A204.1 (cell line): Measurements from ENCODE around the gene ALDH1A1.

Experiments used
- FAIRE-seq: peaks from 2 replicates; lab custom pipeline; 2012; peaks lifted over from hg19 to GRCh38; lab: Jason Lieb, UNC

Gene ALDH1A1

DNA sequence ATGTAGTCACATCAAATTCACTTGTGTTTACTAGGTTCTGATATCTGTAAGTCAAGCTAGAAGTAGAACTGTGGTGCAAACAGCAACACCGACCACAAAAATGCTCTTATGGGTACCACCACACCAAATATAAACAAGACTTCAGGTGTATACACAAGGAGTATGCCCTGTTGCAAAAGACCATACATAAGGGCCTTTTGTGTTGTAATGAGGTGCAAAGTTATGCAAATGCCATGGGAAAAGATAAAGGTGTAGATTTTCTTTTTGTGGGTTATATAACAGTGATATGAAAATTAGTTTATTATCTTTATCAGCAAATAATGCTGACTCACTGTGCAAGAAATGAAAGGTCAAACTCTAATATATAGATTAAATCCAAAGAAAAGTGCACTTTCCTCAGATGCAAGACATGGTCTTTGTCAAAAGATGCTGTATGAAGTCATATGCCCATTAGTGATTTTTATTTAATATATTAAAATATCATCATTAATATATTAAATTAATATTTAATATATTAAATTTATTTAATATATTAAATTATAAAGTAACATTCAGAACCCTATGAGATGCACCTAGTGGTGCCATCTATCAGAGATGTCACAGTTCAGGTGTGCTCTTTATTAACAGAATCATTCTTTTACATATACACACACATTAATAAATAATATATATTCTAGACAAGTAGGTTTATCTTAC is 26.7 kb upstream of the ALDH1A1 start:
- FAIRE-seq = no peak

DNA sequence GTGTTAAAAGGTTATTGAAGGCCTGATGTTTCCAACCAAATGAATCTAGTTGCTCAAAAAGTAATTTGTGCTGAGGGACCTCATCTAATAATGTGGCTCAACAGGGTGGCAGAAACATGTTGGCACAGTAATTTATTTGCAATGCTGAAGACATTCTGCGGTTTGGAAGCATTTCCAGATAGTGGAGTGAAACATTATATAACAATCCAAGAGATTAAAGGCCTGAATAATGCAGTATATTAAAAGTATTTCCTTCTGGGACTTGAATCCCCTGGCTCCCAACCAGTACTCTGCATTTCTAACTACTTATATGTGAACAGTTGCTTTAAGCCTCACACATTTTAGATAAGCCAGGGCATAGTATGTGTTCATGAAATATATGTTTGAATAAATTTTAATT is 25.9 kb upstream of the ALDH1A1 start:
- no peak for FAIRE-seq

DNA sequence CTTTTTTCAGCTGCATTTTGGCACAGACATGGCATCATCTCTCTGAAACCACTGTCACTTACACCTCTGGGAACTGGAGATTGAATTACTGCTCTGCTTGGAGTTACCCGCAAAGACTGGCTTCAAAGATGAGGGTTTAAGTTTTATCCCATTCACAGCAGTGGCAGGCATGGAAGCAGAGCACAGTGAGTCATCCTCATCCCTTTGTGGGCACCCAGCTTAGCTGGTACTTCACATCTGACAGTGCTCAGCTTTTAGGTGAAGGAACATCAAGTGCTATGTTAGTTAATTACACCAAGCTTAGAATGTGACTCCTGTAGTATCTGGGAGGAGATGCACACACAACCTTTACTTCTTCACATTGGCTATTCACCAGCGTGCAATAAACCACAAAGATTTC is 24.8 kb upstream of the ALDH1A1 start:
- no peak for FAIRE-seq

DNA sequence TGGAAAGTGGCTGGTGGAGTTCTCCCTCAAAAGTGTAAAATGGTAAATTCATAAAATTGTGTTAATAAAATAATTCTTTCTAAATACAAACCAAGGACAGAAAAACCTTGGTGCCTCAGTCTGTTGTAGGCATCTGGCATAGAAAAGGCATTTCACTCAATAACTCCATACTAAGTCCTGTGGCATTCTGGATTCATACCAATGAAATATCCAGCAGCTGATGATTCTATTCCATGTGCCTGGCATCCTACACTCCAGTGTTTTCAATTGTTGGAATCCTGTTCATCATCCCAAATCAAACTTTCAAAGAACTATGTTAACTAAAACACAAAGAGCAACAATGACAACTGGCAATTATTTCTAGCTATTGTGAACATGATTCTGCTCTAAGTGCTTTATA is 21.6 kb upstream of the ALDH1A1 start:
- no peak for FAIRE-seq

DNA sequence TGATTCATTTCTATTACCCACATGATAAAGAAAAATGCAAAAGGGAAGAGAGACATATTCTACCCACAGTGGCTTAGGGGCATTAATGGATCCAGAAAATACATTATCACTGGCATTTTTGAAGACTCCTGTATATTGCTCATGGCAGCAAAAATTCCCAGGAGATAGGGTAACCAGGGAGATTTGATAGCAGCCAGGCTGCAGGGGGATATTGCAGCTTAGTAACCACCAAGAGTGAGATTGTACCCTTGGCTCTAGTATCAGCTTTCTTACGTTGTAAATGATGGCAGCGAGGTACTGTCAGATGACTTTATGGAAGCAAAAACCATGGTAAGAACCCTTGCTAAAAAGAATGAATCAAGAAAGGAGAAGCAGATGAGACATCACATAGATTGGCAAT is 19.8 kb upstream of the ALDH1A1 start:
- FAIRE-seq = no peak

DNA sequence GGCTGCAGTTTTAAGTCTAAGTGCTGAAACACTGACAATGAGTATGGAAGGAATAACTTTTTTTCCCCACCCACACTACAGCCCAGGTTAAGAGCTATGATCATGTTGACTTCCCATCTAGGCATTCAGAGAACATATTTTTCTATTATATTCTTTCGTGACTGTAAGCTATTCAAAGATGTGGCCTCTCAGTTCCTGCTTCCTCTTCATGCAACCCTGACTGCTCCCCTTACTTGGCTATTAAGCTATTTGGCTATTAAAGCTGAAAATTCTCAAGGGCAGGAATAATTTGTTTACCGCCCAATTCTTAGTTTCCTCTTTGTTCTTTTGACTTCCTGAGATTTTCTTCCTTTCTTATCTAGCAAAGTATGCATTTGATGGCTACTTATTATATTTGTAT is 18.6 kb upstream of the ALDH1A1 start:
- no peak for FAIRE-seq

DNA sequence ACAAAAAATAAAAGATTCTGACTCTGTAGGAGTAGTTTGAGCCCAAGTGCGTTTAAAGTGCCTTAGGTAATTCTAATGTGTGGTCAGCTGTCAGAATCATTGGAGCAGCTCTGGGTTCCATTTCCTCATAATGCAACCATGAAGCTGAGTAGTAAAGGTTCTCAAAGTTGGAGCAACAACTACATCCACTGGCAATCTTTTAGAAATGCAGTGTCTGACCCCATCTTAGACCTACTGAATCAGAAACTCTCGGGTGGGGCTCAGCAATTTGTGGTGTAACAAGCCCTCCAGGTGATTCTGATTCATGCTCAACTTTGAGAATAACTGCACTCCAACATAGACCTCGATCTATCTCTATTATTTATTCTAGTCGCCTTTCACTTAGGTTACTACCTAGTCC is 7.6 kb upstream of the ALDH1A1 start:
- no peak for FAIRE-seq

DNA sequence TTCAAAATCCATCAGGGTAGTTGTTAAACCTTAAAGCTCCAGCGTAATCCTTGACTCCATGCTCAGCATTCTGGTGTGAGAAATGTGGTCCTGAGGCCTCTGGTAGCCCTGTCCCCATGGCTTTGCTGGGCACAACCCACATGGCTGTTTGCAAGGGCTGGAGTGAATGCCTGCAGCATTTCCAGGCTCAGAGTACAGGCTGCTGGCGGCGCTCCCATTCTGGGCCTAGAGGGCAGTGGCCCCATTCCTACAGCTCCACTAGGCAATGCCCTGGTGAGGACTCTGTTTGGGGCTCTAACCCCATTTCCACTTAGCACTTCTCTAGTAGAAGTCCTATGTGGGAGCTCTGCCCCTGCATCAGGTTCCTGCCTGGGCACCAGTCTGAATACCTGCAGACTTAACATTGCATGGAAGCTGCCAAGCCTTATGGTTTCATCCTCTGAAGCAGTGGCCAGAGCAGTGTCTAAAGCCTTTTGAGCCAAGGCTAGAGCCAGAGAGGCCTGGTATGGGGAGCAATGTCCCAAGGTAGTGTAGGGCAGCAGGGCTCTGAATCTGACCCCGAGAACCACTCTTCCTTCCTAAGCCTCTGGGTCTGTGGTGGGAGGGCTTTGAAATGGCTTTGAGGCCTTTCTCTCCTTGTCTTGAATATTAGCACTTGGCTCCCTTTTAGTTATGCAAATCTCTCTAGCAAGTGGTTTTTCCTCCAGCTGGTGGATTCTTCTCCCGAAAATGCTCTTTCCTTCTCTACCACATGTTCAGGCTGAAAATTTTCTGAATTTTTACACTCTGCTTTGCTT is 5.8 kb upstream of the ALDH1A1 start:
- no peak for FAIRE-seq

DNA sequence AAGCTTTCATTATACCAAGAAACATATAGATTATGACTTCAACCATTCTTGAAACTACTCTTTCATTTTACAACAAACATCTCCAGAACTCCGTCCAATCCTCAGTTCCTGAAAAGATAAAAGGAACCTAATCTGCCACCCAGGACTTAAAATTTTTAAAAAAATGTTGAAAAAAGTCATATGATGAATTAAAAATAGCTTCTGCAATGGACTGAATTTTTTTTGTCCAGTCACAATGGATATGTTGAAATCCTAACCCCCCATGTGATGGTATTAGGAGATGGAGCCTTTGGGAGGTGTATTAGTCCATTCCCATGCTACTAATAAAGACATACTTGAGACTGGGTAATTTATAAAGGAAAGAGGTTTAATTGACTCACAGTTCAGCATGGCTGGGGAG is 2.7 kb upstream of the ALDH1A1 start:
- no peak for FAIRE-seq

DNA sequence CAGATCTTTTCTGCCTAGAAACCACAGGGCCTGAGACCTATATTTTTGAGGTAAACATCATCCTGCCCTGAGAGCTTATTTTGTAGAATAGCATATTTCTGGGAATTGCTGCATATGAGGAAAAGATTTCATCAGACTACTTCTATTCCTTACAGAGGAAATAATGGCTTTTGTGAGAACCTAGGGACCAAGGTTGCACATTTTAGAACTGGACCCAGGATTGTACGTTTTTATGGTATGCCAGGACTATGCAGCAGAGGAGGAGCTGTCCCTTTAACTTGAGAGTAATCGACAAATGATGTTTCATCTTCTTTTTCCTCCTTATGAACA is 2.2 kb upstream of the ALDH1A1 start:
- no peak for FAIRE-seq

DNA sequence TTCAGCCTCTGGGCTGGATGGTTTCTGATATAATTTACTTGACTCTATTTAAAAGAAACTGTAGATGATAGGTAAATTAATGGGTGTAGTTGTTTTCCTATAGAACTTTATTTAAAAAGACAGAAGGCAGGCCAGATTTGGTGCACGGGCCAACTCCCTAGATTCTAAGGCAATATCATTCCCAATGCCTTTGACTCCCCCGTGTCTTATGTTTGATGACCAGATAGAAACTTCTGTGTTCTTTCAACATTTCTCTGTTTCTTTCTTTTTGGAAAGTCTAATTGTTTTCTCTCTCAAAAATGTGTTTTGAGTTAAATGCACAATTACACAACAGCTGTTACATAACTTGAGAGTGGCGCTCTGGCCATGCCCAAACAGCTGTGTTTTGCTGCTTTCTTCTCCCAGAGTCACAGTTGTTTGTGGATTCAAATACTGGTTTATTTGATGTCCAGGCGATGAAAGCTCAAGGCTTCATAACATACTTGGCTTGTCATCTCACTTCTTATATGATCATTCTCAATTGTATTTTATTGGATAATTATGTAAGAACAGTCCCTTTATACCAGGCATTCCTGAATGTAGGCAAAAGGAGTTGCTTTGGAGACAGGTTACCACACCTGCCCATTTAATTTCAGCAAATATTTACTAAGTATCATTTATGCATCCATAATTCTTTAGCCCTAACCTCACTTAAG is 1.7 kb upstream of the ALDH1A1 start:
- no peak for FAIRE-seq

DNA sequence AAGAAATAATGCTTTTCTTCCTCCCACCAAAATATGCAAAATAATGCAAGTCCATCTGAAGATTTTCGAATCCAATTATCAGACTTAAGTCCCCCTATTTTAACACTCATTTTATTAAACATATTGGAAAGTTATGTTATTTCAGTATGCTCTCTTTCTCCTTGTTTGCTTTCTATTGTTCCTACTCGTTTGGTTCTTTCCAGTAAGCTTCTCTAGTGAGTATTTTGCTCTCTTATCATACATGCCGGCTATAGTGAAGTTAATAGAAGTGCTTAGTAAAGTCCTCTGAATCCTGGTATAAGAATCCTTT is 517 bp downstream of the ALDH1A1 start:
- no peak for FAIRE-seq

DNA sequence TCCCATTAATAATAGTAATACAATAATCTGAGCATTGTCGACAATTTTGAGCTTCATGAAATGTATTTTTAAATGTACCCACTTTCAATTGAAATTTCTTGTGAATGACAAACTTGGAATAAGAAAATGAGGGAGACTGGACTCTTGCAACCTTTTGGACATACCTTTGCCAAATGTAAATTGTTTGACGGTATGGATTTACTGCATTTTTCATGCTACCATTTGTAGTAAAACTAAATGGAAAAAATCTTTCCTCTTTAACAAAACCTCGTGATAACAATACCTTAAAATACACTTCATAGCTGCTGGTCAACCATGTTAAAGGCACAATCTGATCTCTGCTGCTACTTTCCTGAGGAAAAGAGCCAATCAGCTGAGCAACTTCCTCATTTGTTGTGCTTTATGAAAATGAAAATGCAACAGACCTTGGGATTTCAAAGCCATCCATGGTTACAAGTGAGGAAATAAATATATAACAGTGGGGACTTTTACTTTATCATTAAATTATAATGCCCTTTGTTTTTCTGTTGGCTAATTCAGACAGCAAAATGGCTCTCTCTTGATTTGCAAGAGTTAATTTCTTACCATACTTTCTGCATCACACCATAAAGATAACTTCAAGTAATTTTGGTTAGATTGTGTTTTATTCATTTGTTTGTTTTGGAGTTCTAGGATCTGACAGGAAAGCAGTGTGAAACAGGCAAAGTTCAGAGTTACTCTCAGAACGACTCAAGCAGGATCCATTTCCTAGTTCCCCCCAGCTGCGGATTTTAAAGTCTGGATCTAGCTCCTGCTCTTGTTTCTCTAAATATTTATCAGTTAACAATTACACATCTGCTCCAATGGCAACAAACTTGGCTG is 1.1 kb downstream of the ALDH1A1 start:
- FAIRE-seq = no peak

DNA sequence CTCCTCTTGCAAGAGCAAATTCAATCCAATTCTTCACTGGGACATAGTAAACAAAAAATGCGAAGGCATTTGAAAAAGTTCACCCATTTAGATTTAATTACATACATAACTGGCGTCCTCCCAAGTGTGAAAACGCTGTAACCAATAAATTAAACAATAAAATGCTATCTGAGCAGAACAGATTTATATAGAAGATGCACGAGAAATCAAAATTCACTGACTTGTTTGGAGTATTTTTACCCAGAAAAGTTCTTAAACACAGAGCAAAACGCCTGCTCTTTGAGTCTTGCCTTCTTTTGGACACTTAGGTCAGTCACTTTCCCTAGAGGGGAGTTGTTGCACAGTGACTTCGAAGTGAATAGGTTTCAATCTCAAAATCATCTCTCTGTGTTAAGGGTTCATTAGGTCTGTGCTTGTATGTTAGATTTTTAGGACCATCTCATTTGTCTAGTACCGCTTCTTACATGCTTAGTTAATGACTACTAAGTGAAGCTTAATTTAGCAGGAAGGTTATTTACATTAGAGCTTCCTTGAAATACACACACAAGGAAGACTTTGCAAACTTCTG is 1.9 kb downstream of the ALDH1A1 start:
- FAIRE-seq = no peak

DNA sequence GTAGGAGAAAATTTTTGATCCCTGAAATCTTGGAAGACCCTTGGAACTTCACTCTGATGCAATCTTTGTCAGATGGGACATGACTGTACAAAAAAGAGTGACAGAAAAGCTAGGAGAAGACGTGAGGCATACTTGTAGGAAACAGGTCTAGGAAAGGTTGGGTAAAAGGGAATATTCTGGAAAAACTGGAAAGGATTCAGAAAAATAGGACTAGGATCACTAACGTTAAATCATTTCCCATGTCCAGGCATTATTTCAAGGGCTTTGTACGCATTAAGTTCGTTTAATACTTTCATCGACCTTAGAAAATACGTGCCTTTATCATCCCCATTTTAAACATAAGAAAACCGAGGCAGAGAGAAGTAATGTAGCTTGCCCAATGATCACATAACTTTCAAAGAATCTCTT is 2.9 kb downstream of the ALDH1A1 start:
- no peak for FAIRE-seq

DNA sequence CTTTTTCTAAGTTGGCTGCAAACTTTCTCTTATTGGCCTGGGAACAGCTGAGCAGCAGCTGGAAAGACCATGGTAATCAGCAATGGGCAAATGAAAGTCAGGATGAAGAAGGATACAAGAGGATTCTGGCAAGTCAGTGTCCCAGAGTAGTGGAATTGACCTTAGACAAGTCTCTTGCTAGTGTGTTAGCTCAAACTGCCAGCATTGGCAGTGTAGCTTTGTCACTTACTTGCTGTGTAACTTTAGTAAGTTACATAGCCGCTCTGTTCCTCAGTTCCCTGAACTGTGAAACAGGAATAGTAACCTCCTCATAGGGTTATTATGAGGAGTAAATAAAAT is 3.6 kb downstream of the ALDH1A1 start:
- FAIRE-seq = no peak

DNA sequence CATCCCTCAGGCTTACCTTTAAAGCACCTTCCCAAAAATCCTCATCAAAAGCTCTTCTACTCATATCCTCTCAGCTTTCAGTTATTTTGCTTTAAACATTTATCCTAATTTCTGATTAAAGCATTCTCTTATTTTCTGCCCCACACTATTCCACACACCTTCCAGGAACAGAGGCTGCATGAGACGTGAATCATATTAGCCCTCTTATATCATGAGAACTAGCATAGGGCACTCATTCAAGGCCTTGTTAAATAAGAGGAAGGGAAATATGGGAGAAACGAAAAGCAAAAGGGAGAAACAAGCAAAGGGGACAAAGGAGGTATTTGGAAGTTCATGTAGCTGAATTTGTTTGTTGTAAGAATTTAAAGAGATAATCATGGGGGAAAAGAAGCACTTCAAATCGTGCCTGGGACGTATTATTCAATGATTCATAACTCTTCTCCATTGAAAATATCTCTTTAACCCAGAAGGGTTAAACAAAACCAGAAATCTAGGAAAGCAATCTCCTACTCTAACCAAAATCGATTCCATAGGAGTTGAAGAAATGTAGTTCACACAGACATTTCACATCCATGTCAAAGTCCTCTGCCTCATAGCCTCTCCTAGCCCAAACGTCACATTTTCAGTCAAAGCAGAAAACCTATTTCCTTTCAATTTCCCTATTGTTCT is 4.1 kb downstream of the ALDH1A1 start:
- FAIRE-seq = no peak

DNA sequence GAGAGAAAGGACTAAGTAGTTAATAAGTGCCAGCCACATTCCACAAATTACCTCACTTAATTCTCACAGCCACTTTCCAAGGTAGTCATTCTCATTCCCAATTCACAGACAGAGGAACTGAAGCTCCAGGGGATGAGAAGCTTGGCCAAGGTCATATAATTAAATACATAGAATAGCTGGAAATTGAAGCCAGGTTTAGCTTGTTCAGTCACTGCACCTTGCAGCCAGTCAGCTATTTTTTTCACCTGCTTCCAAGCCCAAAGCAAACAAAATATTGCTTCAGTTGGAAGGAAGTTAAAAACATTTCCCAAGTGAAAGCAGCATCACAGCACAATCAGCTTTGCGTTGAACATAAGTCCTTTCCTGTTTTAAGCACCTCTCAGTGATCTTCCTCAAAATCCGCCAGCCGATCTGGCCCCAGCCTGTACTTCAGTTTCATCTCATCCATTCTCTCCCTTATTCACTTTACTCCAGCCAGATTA is 4.8 kb downstream of the ALDH1A1 start:
- no peak for FAIRE-seq

DNA sequence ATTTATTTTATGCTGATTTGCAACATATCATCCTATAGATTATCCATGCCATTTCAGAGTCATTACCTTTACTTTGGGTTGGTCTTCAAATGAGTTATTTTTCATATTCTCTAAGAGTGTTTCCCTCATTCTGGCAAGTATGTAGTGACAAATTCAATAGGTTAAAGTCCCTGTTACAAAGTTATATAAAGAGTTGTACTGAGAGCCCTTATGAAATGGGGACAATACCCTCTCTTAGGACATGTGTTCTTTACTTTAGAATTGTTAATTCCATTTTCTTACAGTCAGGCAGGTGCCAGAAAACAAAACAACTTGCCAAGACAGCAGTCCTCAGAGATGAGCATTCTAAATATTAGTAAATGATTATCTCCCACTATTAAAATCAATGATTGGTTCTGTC is 6.0 kb downstream of the ALDH1A1 start:
- FAIRE-seq = no peak

DNA sequence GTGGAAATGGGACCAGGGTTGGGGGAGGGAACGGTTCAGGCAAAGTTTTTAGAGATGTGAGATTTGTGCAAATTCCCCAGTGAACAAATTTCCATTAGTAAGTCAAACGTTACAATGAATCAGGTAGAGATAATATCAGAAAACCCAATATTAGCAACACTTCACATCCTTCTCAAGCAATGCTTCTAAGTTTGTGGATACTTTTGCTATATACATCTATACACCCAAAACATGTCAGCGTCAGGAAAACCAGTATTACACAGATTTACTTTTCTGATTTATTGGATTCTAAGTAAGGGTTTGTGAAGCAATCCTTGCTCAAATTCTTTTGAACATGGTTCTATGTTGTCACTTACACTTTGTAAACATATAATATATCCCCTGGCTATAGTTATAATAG is 6.5 kb downstream of the ALDH1A1 start:
- no peak for FAIRE-seq

DNA sequence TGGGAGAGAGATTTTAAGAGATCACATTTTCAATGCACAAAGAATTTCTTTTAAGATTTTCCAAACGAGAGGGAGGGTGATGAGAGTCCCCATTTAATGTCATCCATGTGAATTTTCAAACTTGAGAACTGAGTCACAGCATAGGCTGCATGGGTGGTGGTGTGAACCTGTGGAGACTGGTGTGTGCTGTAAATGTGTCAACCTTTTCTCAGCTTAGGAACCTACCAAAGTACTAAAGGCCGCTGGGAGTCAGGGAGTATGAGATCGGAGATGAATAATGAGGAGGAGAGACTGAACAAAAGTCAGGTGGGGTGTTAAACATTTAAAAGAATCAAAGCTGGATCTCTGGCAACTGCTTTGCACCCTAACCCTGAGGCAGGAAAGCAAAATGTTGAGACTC is 7.5 kb downstream of the ALDH1A1 start:
- FAIRE-seq = no peak
